ENCODE results near the gene RP9. TPM values are rescaled to one million over a fixed set of nuclear protein-coding genes. Genes with fewer than 3 reads are reported as not detected.

The RP9 gene
- total and polyA plus RNA-seq, 2 of the 4 experiments (the other 2 are of a cell fraction), result 9.5 to 18.1 TPM

- intact Hi-C loops (cut with micrococcal nuclease), result no loop called here
- H2AK9ac ChIP-seq (replicated peaks; ENCODE audit: low read depth, low read length, poor library complexity), result no peak overlapping the region
- H2BK15ac ChIP-seq (ENCODE audit: low read depth, low read length), result peak overlapping the region; percentile 70; the same call in 2 of the 3 replicates
- no peaks in the 10 kb centered on the region for H4K20me1 ChIP-seq (ENCODE audit: insufficient read depth, low read length)
- TF ChIP-seq MXI1 (IDR thresholded peaks at IDR 0.05; ENCODE audit: borderline replicate concordance, low read depth, low read length) (no peak), BHLHE40 (IDR thresholded peaks at IDR 0.05; ENCODE audit: low read depth, low read length) (no peak), SMC3 (IDR thresholded peaks at IDR 0.05; ENCODE audit: low read depth, low read length) (no peak), MAFK (IDR thresholded peaks at IDR 0.05; ENCODE audit: low read depth, low read length) (no peak), CTCF (conservative IDR thresholded peaks at IDR 0.05; ENCODE audit: low read depth, low read length) (no peak), ELK1 (IDR thresholded peaks at IDR 0.05; ENCODE audit: borderline replicate concordance, low read depth, low read length) (no peak)
- CTCF ChIA-PET, result no interaction called here
- peak overlapping the region; percentile 70 for H2BK20ac ChIP-seq (ENCODE audit: low read depth, low read length)
- H2AFZ ChIP-seq (replicated peaks; ENCODE audit: low read length, poor library complexity), result no peak overlapping the region
- H4K91ac ChIP-seq (ENCODE audit: insufficient read depth, low read depth, low read length), result peak overlapping the region; percentile 13
- H3K56ac ChIP-seq (ENCODE audit: extremely low read depth, insufficient read depth, low read length), result 0 out of 2 replicates have a peak overlapping the region, but pooled peaks have one; percentile 22
- no peak overlapping the region for H3K27ac ChIP-seq (ENCODE audit: insufficient read depth, low read length)
- H3K36me3 ChIP-seq (ENCODE audit: control insufficient read depth, insufficient read depth, low read length), result peaks cover 15% of the 10 kb centered on the region
- dilution Hi-C loops (cut with HindIII; ENCODE audit: low sequenced_read_pairs, unreplicated experiment), result no loop called here
- peak overlapping the region; percentile 78 for H3K14ac ChIP-seq (replicated peaks; ENCODE audit: low read depth, low read length)
- 0 out of 4 replicates have a peak, but pooled peaks cover 0 to 10% of the 10 kb centered on the region in 2 experiments for H3K79me1 ChIP-seq (ENCODE audit: low read depth in 1 of 2, low read length in 2 of 2)
- H3K4ac ChIP-seq (ENCODE audit: low read depth, low read length), result peak overlapping the region; percentile 12
- no peaks in the 10 kb centered on the region for H3K9me3 ChIP-seq (ENCODE audit: control insufficient read depth, insufficient read depth, low read length)
- no peak overlapping the region for H3K4me3 ChIP-seq (ENCODE audit: insufficient read depth, low read depth, low read length)
- no peaks in the 10 kb centered on the region for H3K27me3 ChIP-seq (ENCODE audit: control insufficient read depth, insufficient read depth, low read length)
- H2AK5ac ChIP-seq (ENCODE audit: low read depth, low read length), result peak overlapping the region; percentile 96
- peak overlapping the region in 1 of 2 experiments; percentile 61; a peak in 2 of 4 replicates for H4K8ac ChIP-seq (ENCODE audit: low read depth in 2 of 2, low read length in 2 of 2)
- DNase-seq (no peak), ATAC-seq (ENCODE audit: low read depth) (no peak)
- H2BK120ac ChIP-seq (ENCODE audit: low read depth, low read length), result peak overlapping the region; percentile 74; the same call in 1 of the 2 replicates
- in situ Hi-C loops (cut with MboI; ENCODE audit: low sequenced_read_pairs), result no loop called here
- peaks cover 16% of the 10 kb centered on the region for H3K9me1 ChIP-seq (ENCODE audit: insufficient read depth, low read length)
- POLR2A ChIA-PET (ENCODE audit: unreplicated experiment), result no interaction called here
- H3K9ac ChIP-seq (ENCODE audit: low read depth, low read length), result no peak overlapping the region
- H2BK5ac ChIP-seq (ENCODE audit: low read depth, low read length, poor library complexity, severe bottlenecking), result peak overlapping the region; percentile 76
- no peak overlapping the region for H3K4me2 ChIP-seq (ENCODE audit: low read depth, low read length)
- no CpG with 5 or more reads among the region's 5 CpGs for WGBS, 2 experiments (ENCODE audit: extremely low coverage in 2 of 2, insufficient read length in 1 of 2)
- peak overlapping the region; percentile 75 for H3K23ac ChIP-seq (ENCODE audit: low read depth, low read length)
- H4K5ac ChIP-seq (ENCODE audit: low read depth, low read length), result no peak overlapping the region
- H3K18ac ChIP-seq (ENCODE audit: low read depth, low read length), result peak overlapping the region; percentile 27; the same call in 1 of the 2 replicates
- BruUV-seq (replicated peaks), result no TSS peak
- peaks cover 5% of the 10 kb centered on the region; the same call in 1 of the 2 replicates for H3K4me1 ChIP-seq (ENCODE audit: control insufficient read depth, insufficient read depth, low read length)
Observed at GRCh38 chr7:33091641-33092191, 17.5 kb downstream of the RP9 start.
